Measurements from ENCODE around the gene NPFFR1.

NPFFR1 gene

GRCh38 chr10:70234668-70235447 lies 48.9 kb downstream of the NPFFR1 start:
- H3K27me3 ChIP-seq (ENCODE audit: control insufficient read depth, insufficient read depth, low read length), result no peaks in the 10 kb centered on the region
- no peaks in the 10 kb centered on the region for H3K9me3 ChIP-seq (ENCODE audit: control insufficient read depth, low read length)
- no peak overlapping the region for H3K9ac ChIP-seq
- peak overlapping the region; percentile 46 for H2AFZ ChIP-seq
- H3K4me3 ChIP-seq (ENCODE audit: low read depth, low read length), result no peak overlapping the region
- no peak overlapping the region for H3K27ac ChIP-seq
- no peaks in the 10 kb centered on the region for H3K36me3 ChIP-seq (ENCODE audit: control insufficient read depth, insufficient read depth, low read length)
- TF ChIP-seq CTCF (IDR thresholded peaks at IDR 0.05), result no peak
- no peaks in the 10 kb centered on the region for H3K79me2 ChIP-seq
- H3K4me2 ChIP-seq (ENCODE audit: low read length), result no peak overlapping the region
- no peaks in the 10 kb centered on the region for H3K4me1 ChIP-seq

GRCh38 chr10:70233939-70234300 lies 49.9 kb downstream of the NPFFR1 start:
- H3K4me3 ChIP-seq (ENCODE audit: low read depth, low read length), result peak overlapping the region; percentile 84
- H3K27ac ChIP-seq, result peak overlapping the region; percentile 78
- H3K36me3 ChIP-seq (ENCODE audit: control insufficient read depth, insufficient read depth, low read length), result no peaks in the 10 kb centered on the region
- TF ChIP-seq CTCF (IDR thresholded peaks at IDR 0.05), result no peak
- peak overlapping the region; percentile 70 for H3K4me2 ChIP-seq (ENCODE audit: low read length)
- peak overlapping the region; percentile 99 for H2AFZ ChIP-seq
- no peaks in the 10 kb centered on the region for H3K79me2 ChIP-seq
- peak overlapping the region; percentile 38 for H3K9ac ChIP-seq
- H3K9me3 ChIP-seq (ENCODE audit: control insufficient read depth, low read length), result no peaks in the 10 kb centered on the region
- H3K4me1 ChIP-seq, result no peaks in the 10 kb centered on the region
- no peaks in the 10 kb centered on the region for H3K27me3 ChIP-seq (ENCODE audit: control insufficient read depth, insufficient read depth, low read length)

GRCh38 chr10:70233109-70233938 lies 50.5 kb downstream of the NPFFR1 start, which contains the start of gene PPA1:
Gene PPA1 (minus strand): TSS chr10:70233429. CDS start chr10:70233327, 102 bp downstream.
- H3K9me3 ChIP-seq (ENCODE audit: control insufficient read depth, low read length), result no peaks in the 10 kb centered on the region
- H3K9ac ChIP-seq, result peak within 1 kb of the TSS; percentile 55
- no peaks in the 10 kb centered on the region for H3K36me3 ChIP-seq (ENCODE audit: control insufficient read depth, insufficient read depth, low read length)
- peak within 1 kb of the TSS; percentile 99 for H2AFZ ChIP-seq
- H3K4me2 ChIP-seq (ENCODE audit: low read length), result peak within 1 kb of the TSS; percentile 96
- H3K4me1 ChIP-seq, result no peaks in the 10 kb centered on the region
- peak; percentile 15 for TF ChIP-seq CTCF (IDR thresholded peaks at IDR 0.05)
- no peaks in the 10 kb centered on the region for H3K79me2 ChIP-seq
- H3K27ac ChIP-seq, result peak within 1 kb of the TSS; percentile 78
- H3K4me3 ChIP-seq (ENCODE audit: low read depth, low read length), result peak within 1 kb of the TSS; percentile 84
- no peaks in the 10 kb centered on the region for H3K27me3 ChIP-seq (ENCODE audit: control insufficient read depth, insufficient read depth, low read length)

GRCh38 chr10:70232859-70233108 lies 51.0 kb downstream of the NPFFR1 start:
- Histone ChIP-seq H3K9me3 (ENCODE audit: control insufficient read depth, low read length) (no peaks in the 10 kb centered on the region), H3K27me3 (ENCODE audit: control insufficient read depth, insufficient read depth, low read length) (no peaks in the 10 kb centered on the region), H3K4me2 (ENCODE audit: low read length) (peak overlapping the region; percentile 96), H3K4me1 (no peaks in the 10 kb centered on the region), H3K4me3 (ENCODE audit: low read depth, low read length) (peak overlapping the region; percentile 84), H3K36me3 (ENCODE audit: control insufficient read depth, insufficient read depth, low read length) (no peaks in the 10 kb centered on the region), H3K9ac (peak overlapping the region; percentile 55), H2AFZ (peak overlapping the region; percentile 99), H3K27ac (peak overlapping the region; percentile 78), H3K79me2 (no peaks in the 10 kb centered on the region)
- TF ChIP-seq CTCF (IDR thresholded peaks at IDR 0.05), result no peak
